A549 (cell line): ENCODE data around the gene MEIS1. TPM values are rescaled to one million over a fixed set of nuclear protein-coding genes. Genes with fewer than 3 reads are reported as not detected.

ENCODE experiments used
- ATAC-seq, 2 experiments: fragments of 200-7000 bp in 1 of 2; fragments of >200 bp in 1 of 2; cut with Nextera tagmentation in 1 of 2; cut with Tn5 transposase in 1 of 2; 3 replicates each; pipeline versions ENCODE4 v1.8.0 to v1.9.1; 2018 to 2020; ENCODE audit warnings: mild to moderate bottlenecking in 1 of 2, moderate library complexity in 1 of 2
- CTCF ChIA-PET: fragments of 300-600 bp; sonication (Branson Sonifier 250); formaldehyde crosslinking; extraction: SDS; loops from one replicate; lab custom pipeline; 2021; ENCODE audit warnings: antibody characterized with exemption, inconsistent platforms; lab: Yijun Ruan, JAX
- POLR2A ChIA-PET: fragments of 350-600 bp; formaldehyde crosslinking; extraction: SDS; loops from one replicate; lab custom pipeline; 2021; ENCODE audit warnings: antibody characterized with exemption, inconsistent platforms; lab: Yijun Ruan, JAX
- DNase-seq, 2 experiments: peaks; one replicate each; pipeline versions ENCODE4 v3.0.0 to v3.0.0-alpha.2; 2011 to 2016; ENCODE audit warnings: low read depth in 1 of 2, low spot score in 1 of 2
- FAIRE-seq: peaks from 2 replicates; lab custom pipeline; 2011; peaks lifted over from hg19 to GRCh38; lab: Jason Lieb, UNC
- H3K27ac ChIP-seq, 2 experiments: fragments of >200 bp; sonication (Bioruptor Twin); formaldehyde crosslinking; 3 replicates each; pipeline ENCODE4 v1.5.1; 2016 to 2017
- H3K4me1 ChIP-seq: fragments of >200 bp; sonication (Bioruptor Twin); formaldehyde crosslinking; 3 replicates; pipeline ENCODE4 v1.6.1; 2016
- H3K4me2 ChIP-seq: fragments of >200 bp; sonication (Bioruptor Twin); formaldehyde crosslinking; 3 replicates; pipeline ENCODE4 v1.6.1; 2016
- H3K4me3 ChIP-seq: fragments of >200 bp; sonication (Bioruptor Twin); formaldehyde crosslinking; 3 replicates; pipeline ENCODE4 v1.5.1; 2016
- H3K9me3 ChIP-seq: fragments of >200 bp; sonication (Bioruptor Twin); formaldehyde crosslinking; 3 replicates; pipeline ENCODE4 v1.6.1; 2016
- ATOH8 ChIP-seq: fragments of 250-450 bp; sonication (Bioruptor Pico); IDR thresholded peaks from 2 replicates; pipeline ENCODE4 v1.5.0; 2020; ENCODE audit warnings: low read depth, mild to moderate bottlenecking, moderate library complexity
- CBX2 ChIP-seq: fragments of 200-600 bp; sonication (generic); IDR thresholded peaks from 2 replicates; pipeline ENCODE4 v1.6.1; 2016; ENCODE audit warnings: low read depth, mild to moderate bottlenecking, borderline replicate concordance
- CBX8 ChIP-seq: fragments of 200-600 bp; sonication (generic); IDR thresholded peaks from 2 replicates; pipeline ENCODE4 v1.6.1; 2016
- CHD4 ChIP-seq: fragments of 200-600 bp; sonication (generic); IDR thresholded peaks from 2 replicates; pipeline ENCODE4 v1.6.1; 2016; ENCODE audit warnings: antibody characterized with exemption, mild to moderate bottlenecking, borderline replicate concordance
- CTCF ChIP-seq: fragments of >200 bp; sonication (Bioruptor Twin); formaldehyde crosslinking; IDR thresholded peaks from 3 replicates; pipeline ENCODE4 v1.5.1; 2016
- EP300 ChIP-seq, 2 experiments: fragments of >200 bp; sonication (Bioruptor Twin); formaldehyde crosslinking; IDR thresholded peaks; 2 replicates in 1 of 2; 3 replicates in 1 of 2; pipeline ENCODE4 v1.6.1; 2016 to 2017
- ESRRA ChIP-seq: fragments of 150-350 bp; IDR thresholded peaks from 2 replicates; pipeline ENCODE4 v1.6.1; 2014; ENCODE audit warnings: mild to moderate bottlenecking, low read length, borderline replicate concordance
- FOSB ChIP-seq: fragments of 250-450 bp; sonication (Bioruptor Pico); IDR thresholded peaks from 2 replicates; pipeline ENCODE4 v1.5.0; 2020; ENCODE audit warnings: mild to moderate bottlenecking, moderate library complexity
- HES2 ChIP-seq: fragments of >200 bp; sonication (Bioruptor Twin); formaldehyde crosslinking; IDR thresholded peaks from 2 replicates; pipeline ENCODE4 v1.6.1; 2016
- HEYL ChIP-seq: fragments of 250-450 bp; sonication (Bioruptor Pico); IDR thresholded peaks from 2 replicates; pipeline ENCODE4 v1.8.0; 2021; ENCODE audit warnings: mild to moderate bottlenecking, moderate library complexity
- HOXB5 ChIP-seq: fragments of 250-450 bp; sonication (Bioruptor Pico); IDR thresholded peaks from 2 replicates; pipeline ENCODE4 v1.5.0; 2020; ENCODE audit warnings: mild to moderate bottlenecking, moderate library complexity
- JUN ChIP-seq, 2 experiments: fragments of >200 bp; sonication (Bioruptor Twin); formaldehyde crosslinking; IDR thresholded peaks; 2 replicates in 1 of 2; 3 replicates in 1 of 2; pipeline ENCODE4 v1.6.1; 2016 to 2017
- KDM5A ChIP-seq: fragments of 200-600 bp; sonication (generic); IDR thresholded peaks from 2 replicates; pipeline ENCODE4 v1.6.1; 2016; ENCODE audit warnings: antibody characterized with exemption, mild to moderate bottlenecking
- MAFK ChIP-seq: fragments of 450-650 bp; IDR thresholded peaks from 2 replicates; pipeline ENCODE4 v1.6.1; 2014; ENCODE audit not compliant: partially characterized antibody
- MAX ChIP-seq: IDR thresholded peaks from 2 replicates; pipeline ENCODE4 v1.6.1; 2012
- NFE2L2 ChIP-seq: fragments of 150-350 bp; conservative IDR thresholded peaks from 2 replicates; pipeline ENCODE4 v1.6.1; 2014; ENCODE audit warnings: low read length
- NR3C1 ChIP-seq: fragments of >200 bp; sonication (Bioruptor Twin); formaldehyde crosslinking; IDR thresholded peaks from 3 replicates; pipeline ENCODE4 v1.6.1; 2017
- PHF8 ChIP-seq: fragments of 200-600 bp; sonication (generic); IDR thresholded peaks from 2 replicates; pipeline ENCODE4 v1.6.1; 2016; ENCODE audit warnings: low read depth, mild to moderate bottlenecking, antibody characterized with exemption, moderate library complexity, borderline replicate concordance
- POLR2A ChIP-seq: IDR thresholded peaks from 2 replicates; pipeline ENCODE4 v1.6.1; 2012; ENCODE audit warnings: mild to moderate bottlenecking, low read length
- RAD21 ChIP-seq, 2 experiments: fragments of >200 bp in 1 of 2; sonication (Bioruptor Twin) in 1 of 2; formaldehyde crosslinking in 1 of 2; IDR thresholded peaks in 1 of 2; conservative IDR thresholded peaks in 1 of 2; 2 replicates in 1 of 2; 3 replicates in 1 of 2; pipeline ENCODE4 v1.6.1; 2012 to 2018; ENCODE audit warnings: inconsistent platforms in 1 of 2
- SMC3 ChIP-seq: fragments of >200 bp; sonication (Bioruptor Twin); formaldehyde crosslinking; IDR thresholded peaks from 3 replicates; pipeline ENCODE4 v1.6.1; 2018; ENCODE audit warnings: inconsistent platforms
- TFCP2L1 ChIP-seq: fragments of 250-450 bp; sonication (Bioruptor Pico); IDR thresholded peaks from 2 replicates; pipeline ENCODE4 v1.5.0; 2021; ENCODE audit warnings: mild to moderate bottlenecking
- ZFP36 ChIP-seq: fragments of 450-650 bp; IDR thresholded peaks from 2 replicates; pipeline ENCODE4 v1.6.1; 2014; ENCODE audit warnings: borderline replicate concordance; ENCODE audit not compliant: partially characterized antibody
- ZSCAN20 ChIP-seq: fragments of 250-450 bp; sonication (Bioruptor Pico); IDR thresholded peaks from 2 replicates; pipeline ENCODE4 v1.8.0; 2022; ENCODE audit warnings: mild to moderate bottlenecking, moderate library complexity
- WGBS: methylation state at CpG from one replicate; pipeline ENCODE4 v1.1.6; 2017; ENCODE audit errors: missing lambda C conversion rate; 5-methylcytosine and 5-hydroxymethylcytosine counted together
- polyA plus RNA-seq, 4 experiments: library from polyadenylated mRNA; depleted of rRNA in 3 of 4; stranded (reverse); fragments of >200 nt; fragmentation: RNase III in 1 of 4; extraction: RNeasy Plus Mini Kit Qiagen cat#74134 plus additional on column Dnase treatment in 1 of 4; gene quantifications; 2 replicates in 3 of 4; 3 replicates in 1 of 4; pipeline ENCODE4 v1.2.3, GENCODE V29; 2011 to 2017

The MEIS1 gene
- polyA plus RNA-seq, 2 of the 4 experiments (the other 2 are of a cell fraction), result 1.9 to 4.2 TPM

- no peak overlapping the region for H3K4me3 ChIP-seq
- H3K9me3 ChIP-seq, result no peaks in the 10 kb centered on the region
- no peak overlapping the region for H3K27ac ChIP-seq
- TF ChIP-seq ESRRA (no peak), RAD21 (conservative IDR thresholded peaks at IDR 0.05 in 1 of 2, IDR thresholded peaks at IDR 0.05 in 1 of 2) (no peak), ATOH8 (no peak), CBX8 (no peak), HOXB5 (CRISPR knock-in tag) (no peak), NFE2L2 (no peak), NR3C1 (no peak)
- ChIA-PET CTCF (no interaction called here), POLR2A (no interaction called here)
- ATAC-seq (no peak), FAIRE-seq (peak; percentile 39), DNase-seq (no peak)
- H3K4me1 ChIP-seq, result no peaks in the 10 kb centered on the region; the same call in 2 of the 3 replicates
- WGBS, result 63% methylated on average over 5 of the region's 5 CpGs
- H3K4me2 ChIP-seq, result no peak overlapping the region
Measured at GRCh38 chr2:66543257-66543767, 108.4 kb downstream of the MEIS1 start.

- 59% methylated on average over 2 of the region's 2 CpGs for WGBS
- no peak for FAIRE-seq
- POLR2A ChIA-PET, result interaction anchor here (0.6 kb wide), 1 partner anchor 228 kb away, joined by 3 read pairs; no protein-coding TSS in a partner anchor
Measured at GRCh38 chr2:66544258-66544657, 109.3 kb downstream of the MEIS1 start.

More at GRCh38 chr2:66544258-66544657, 109.3 kb downstream of the MEIS1 start:
- Histone ChIP-seq H3K4me2 (no peak overlapping the region), H3K4me1 (no peaks in the 10 kb centered on the region; the same call in 2 of the 3 replicates), H3K9me3 (no peaks in the 10 kb centered on the region)
- no peak for DNase-seq
- no peak for TF ChIP-seq ZFP36
- TF ChIP-seq SMC3, result no peak
- TF ChIP-seq HEYL (CRISPR knock-in tag), result no peak
- no peak for TF ChIP-seq ZSCAN20
- TF ChIP-seq POLR2A, result no peak
- TF ChIP-seq FOSB, result no peak
- no peak for TF ChIP-seq JUN (IDR thresholded peaks at IDR 0.05)
- no peak for TF ChIP-seq CTCF
- TF ChIP-seq EP300 (IDR thresholded peaks at IDR 0.05), result no peak
- no peak for TF ChIP-seq MAFK
- TF ChIP-seq MAX, result no peak
- TF ChIP-seq PHF8, result no peak
- no peak for TF ChIP-seq KDM5A
- TF ChIP-seq NR3C1, result no peak
- TF ChIP-seq TFCP2L1 (CRISPR knock-in tag), result no peak
- TF ChIP-seq CHD4, result no peak
- no peak for TF ChIP-seq HOXB5 (CRISPR knock-in tag)
- no peak for TF ChIP-seq ATOH8
- no peak for TF ChIP-seq HES2
- no peak for TF ChIP-seq CBX2
- TF ChIP-seq, all 56 proteins: peak for 0
- no peak overlapping the region for H3K4me3 ChIP-seq
- ATAC-seq, result no peak
- no peak overlapping the region for H3K27ac ChIP-seq
- CTCF ChIA-PET, result interaction anchor here (1.5 kb wide), 1 partner anchor 13 kb away, joined by 4 read pairs; no protein-coding TSS in a partner anchor
